ENCODE measurements around the gene TEX28.
A peak's percentile ranks its signal among the peaks of the same experiment; 100 is the strongest.
"Not testable (repeated sequence)": the region's sequence is repeated elsewhere in the genome, so short reads cannot be mapped to it uniquely, and the experiment has no call there.

TEX28 gene, protein sequence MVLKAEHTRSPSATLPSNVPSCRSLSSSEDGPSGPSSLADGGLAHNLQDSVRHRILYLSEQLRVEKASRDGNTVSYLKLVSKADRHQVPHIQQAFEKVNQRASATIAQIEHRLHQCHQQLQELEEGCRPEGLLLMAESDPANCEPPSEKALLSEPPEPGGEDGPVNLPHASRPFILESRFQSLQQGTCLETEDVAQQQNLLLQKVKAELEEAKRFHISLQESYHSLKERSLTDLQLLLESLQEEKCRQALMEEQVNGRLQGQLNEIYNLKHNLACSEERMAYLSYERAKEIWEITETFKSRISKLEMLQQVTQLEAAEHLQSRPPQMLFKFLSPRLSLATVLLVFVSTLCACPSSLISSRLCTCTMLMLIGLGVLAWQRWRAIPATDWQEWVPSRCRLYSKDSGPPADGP

DNA sequence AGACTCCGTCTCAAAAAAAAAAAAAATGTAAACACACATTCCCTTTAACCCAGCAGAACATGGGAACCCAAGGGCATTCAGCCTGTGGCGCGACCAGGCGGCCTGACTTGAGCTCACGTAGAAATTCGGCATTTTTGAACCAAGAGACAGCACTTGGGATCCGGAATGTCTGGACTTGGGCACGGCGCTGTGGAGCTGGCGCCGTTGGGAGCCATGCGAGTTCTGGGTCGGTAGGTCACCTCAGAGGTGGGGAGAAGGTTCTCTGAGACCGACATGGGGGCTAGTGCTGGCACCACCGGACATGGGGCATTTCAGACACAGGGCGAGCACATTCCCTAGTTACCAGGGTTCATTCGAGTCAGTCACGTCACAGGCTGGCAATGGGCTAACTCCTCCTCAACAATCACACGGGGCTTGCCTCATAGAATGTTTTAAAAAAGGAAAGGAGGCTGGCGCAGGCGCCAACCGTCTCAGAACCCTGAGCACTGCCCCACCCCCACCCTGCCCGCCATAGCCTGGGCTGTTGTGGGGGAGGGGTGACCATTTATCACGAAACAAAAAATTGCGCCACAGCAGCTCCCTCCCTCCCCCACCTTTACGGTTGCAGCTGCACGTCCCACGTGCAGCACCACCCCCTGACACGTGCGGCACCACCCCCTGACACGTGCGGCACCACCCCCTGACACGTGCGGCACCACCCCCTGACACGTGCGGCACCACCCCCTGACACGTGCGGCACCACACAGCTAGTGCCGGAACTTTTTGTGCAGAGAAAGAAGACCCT lies at the start of gene TEX28:
Gene TEX28, minus strand, starts transcription at position 334 of the 784 bp plus-strand sequence. CDS start 3,007 bp downstream, outside the sequence.
- Mint-ChIP-seq H3K9me3 (peaks cover 7% of the 10 kb centered on the region), H3K4me3 (no peak within 1 kb of the TSS), H3K4me1 (no peaks in the 10 kb centered on the region), H3K27ac (no peak within 1 kb of the TSS), H3K36me3 (ENCODE audit: low read depth) (no peaks in the 10 kb centered on the region), H3K27me3 (ENCODE audit: low read depth) (peaks cover 5% of the 10 kb centered on the region)
- TF ChIP-seq, protein P1, sequence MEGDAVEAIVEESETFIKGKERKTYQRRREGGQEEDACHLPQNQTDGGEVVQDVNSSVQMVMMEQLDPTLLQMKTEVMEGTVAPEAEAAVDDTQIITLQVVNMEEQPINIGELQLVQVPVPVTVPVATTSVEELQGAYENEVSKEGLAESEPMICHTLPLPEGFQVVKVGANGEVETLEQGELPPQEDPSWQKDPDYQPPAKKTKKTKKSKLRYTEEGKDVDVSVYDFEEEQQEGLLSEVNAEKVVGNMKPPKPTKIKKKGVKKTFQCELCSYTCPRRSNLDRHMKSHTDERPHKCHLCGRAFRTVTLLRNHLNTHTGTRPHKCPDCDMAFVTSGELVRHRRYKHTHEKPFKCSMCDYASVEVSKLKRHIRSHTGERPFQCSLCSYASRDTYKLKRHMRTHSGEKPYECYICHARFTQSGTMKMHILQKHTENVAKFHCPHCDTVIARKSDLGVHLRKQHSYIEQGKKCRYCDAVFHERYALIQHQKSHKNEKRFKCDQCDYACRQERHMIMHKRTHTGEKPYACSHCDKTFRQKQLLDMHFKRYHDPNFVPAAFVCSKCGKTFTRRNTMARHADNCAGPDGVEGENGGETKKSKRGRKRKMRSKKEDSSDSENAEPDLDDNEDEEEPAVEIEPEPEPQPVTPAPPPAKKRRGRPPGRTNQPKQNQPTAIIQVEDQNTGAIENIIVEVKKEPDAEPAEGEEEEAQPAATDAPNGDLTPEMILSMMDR (IDR thresholded peaks at IDR 0.05; ENCODE audit: unreplicated experiment in 3 of 3), result no peak

DNA sequence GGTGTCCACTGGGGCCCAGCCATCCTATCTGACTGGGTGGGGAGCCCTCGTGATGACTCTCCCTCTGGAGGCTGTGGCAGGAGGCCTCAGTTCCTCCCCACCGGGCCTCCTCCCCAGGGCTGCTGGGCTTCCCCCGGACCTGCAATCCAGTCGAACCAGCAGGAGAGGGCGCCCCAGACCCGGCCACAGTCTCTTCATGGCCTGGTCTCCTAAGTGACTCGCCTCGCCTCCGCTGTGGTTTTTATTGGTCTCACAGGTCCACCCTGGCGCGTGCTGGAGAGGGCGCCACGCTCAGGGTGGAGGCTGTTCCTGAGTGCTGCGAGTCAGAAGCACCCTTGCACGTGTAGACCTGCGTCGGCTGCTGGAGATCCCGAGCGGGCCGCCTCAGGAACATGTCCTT lies 48.7 kb upstream of the TEX28 start:
- H3K4me1 Mint-ChIP-seq; H3K9me3 Mint-ChIP-seq; H3K27ac Mint-ChIP-seq; H3K27me3 Mint-ChIP-seq (ENCODE audit: low read depth); H3K4me3 Mint-ChIP-seq; H3K36me3 Mint-ChIP-seq (ENCODE audit: low read depth): not testable (repeated sequence)

DNA sequence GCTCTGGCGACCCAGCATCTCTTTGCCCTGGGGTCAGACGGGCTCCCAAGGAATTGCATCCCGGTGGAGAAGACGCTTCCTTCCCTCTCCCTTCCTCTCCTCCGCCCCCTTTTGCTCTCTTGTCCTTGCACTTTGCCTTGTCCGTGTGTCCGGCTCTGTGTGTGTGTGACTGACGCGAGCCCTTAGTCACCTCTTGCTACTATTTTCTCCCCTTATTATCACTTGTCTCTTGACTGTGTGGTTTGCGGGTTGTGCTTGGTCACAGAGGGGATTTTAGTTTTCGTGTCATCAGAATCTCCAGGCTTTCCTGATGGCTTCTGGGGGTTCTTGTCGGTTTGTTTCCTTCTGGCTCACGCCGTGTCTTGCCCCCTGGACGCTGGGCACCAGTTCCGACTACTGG lies 48.1 kb upstream of the TEX28 start:
- not testable (repeated sequence) for H3K27ac Mint-ChIP-seq; H3K27me3 Mint-ChIP-seq (ENCODE audit: low read depth); H3K4me1 Mint-ChIP-seq; H3K4me3 Mint-ChIP-seq; H3K9me3 Mint-ChIP-seq; H3K36me3 Mint-ChIP-seq (ENCODE audit: low read depth)

GRCh38 chrX:154341399-154342298 lies 46.7 kb upstream of the TEX28 start:
- H3K9me3 Mint-ChIP-seq; H3K27me3 Mint-ChIP-seq (ENCODE audit: low read depth); H3K27ac Mint-ChIP-seq; H3K4me3 Mint-ChIP-seq; H3K36me3 Mint-ChIP-seq (ENCODE audit: low read depth); H3K4me1 Mint-ChIP-seq: not testable (repeated sequence)

DNA sequence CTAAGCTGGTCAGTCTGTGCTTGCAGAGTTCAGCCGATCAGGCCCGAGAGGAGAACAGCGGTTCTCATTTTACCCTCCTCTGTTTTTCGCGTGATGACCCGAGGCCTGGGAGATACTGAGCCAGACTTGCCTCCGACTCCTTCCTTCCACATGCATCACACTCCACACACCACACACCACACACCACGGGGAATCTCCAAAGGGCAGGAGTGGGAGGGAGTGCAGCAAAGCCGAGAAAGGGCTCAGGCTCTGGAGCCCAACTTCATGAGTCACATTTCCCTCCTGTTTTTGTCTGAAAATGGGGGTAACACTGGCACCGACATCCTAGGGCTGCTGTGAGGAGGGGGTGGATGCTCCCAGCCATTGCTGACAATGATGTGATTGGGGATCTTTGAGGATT lies 39.6 kb upstream of the TEX28 start:
- Mint-ChIP-seq H3K9me3 (peaks cover 16% of the 10 kb centered on the region), H3K36me3 (ENCODE audit: low read depth) (no peaks in the 10 kb centered on the region), H3K4me1 (peaks cover 8% of the 10 kb centered on the region), H3K27ac (peak overlapping the region in 1 of 3 experiments; percentile 25), H3K4me3 (no peak overlapping the region), H3K27me3 (ENCODE audit: low read depth) (peaks cover 7% of the 10 kb centered on the region)
- TF ChIP-seq, protein P1 (IDR thresholded peaks at IDR 0.05; ENCODE audit: unreplicated experiment in 3 of 3), result no peak

GRCh38 chrX:154333837-154334271 lies 38.9 kb upstream of the TEX28 start:
- H3K27ac Mint-ChIP-seq, result peak overlapping the region in 1 of 3 experiments; percentile 25
- peaks cover 16% of the 10 kb centered on the region for H3K9me3 Mint-ChIP-seq
- H3K4me1 Mint-ChIP-seq, result peaks cover 10% of the 10 kb centered on the region
- peaks cover 7% of the 10 kb centered on the region for H3K27me3 Mint-ChIP-seq (ENCODE audit: low read depth)
- no peaks in the 10 kb centered on the region for H3K36me3 Mint-ChIP-seq (ENCODE audit: low read depth)
- no peak overlapping the region for H3K4me3 Mint-ChIP-seq
- TF ChIP-seq, protein P1 (IDR thresholded peaks at IDR 0.05; ENCODE audit: unreplicated experiment in 3 of 3), result no peak

GRCh38 chrX:154333116-154333515 lies 38.2 kb upstream of the TEX28 start:
- Mint-ChIP-seq H3K36me3 (ENCODE audit: low read depth) (no peaks in the 10 kb centered on the region), H3K9me3 (peaks cover 16% of the 10 kb centered on the region), H3K27ac (no peak overlapping the region), H3K27me3 (ENCODE audit: low read depth) (peaks cover 7% of the 10 kb centered on the region), H3K4me3 (no peak overlapping the region), H3K4me1 (peaks cover 10% of the 10 kb centered on the region)
- TF ChIP-seq, protein P1 (IDR thresholded peaks at IDR 0.05; ENCODE audit: unreplicated experiment in 3 of 3), result no peak
